Heart right ventricle (tissue), 16 donors: ENCODE measurements around the gene RABIF. TPM values are rescaled to one million over a fixed set of nuclear protein-coding genes. Genes with fewer than 3 reads are reported as not detected.
"Not testable (repeated sequence)": the region's sequence is repeated elsewhere in the genome, so short reads cannot be mapped to it uniquely, and the experiment has no call there.

Source experiments
- ATAC-seq, 8 donors: fragments of 200-7000 bp; cut with Tn5 transposase; one replicate each; pipeline ENCODE4 v1.9.1; 2020; ENCODE audit warnings: mild to moderate bottlenecking in 8 of 8, moderate library complexity in 8 of 8, moderate number of reproducible peaks in 1 of 8
- DNase-seq, 2 donors: peaks; one replicate each; pipeline ENCODE4 v3.0.0-alpha.2; 2020
- H3K27ac ChIP-seq, 10 donors: fragments of 200-600 bp; sonication (generic) in 2 of 10; one replicate each; pipeline versions ENCODE4 v1.5.0 to v1.8.0; 2020 to 2022; ENCODE audit warnings: mild to moderate bottlenecking in 3 of 10
- H3K27me3 ChIP-seq, 7 donors: fragments of 200-600 bp; one replicate each; pipeline ENCODE4 v1.8.0; 2021 to 2022; ENCODE audit warnings: mild to moderate bottlenecking in 2 of 7
- H3K36me3 ChIP-seq, 9 donors: fragments of 200-600 bp; sonication (generic) in 1 of 9; one replicate each; pipeline versions ENCODE4 v1.5.0 to v1.8.0; 2020 to 2022; ENCODE audit warnings: mild to moderate bottlenecking in 2 of 9
- H3K4me1 ChIP-seq, 9 donors: fragments of 200-600 bp; sonication (generic) in 1 of 9; one replicate each; pipeline versions ENCODE4 v1.5.0 to v1.8.0; 2020 to 2022; ENCODE audit warnings: mild to moderate bottlenecking in 4 of 9
- H3K4me3 ChIP-seq, 10 donors: fragments of 200-600 bp; sonication (generic) in 2 of 10; one replicate each; pipeline versions ENCODE4 v1.5.0 to v1.8.0; 2020 to 2022; ENCODE audit warnings: mild to moderate bottlenecking in 7 of 10, moderate library complexity in 2 of 10
- H3K9me3 ChIP-seq, 11 donors: fragments of 200-600 bp in 10 of 11; sonication (generic) in 2 of 11; one replicate each; pipeline versions ENCODE4 v1.5.0 to v1.8.0; 2013 to 2022; ENCODE audit warnings: mild to moderate bottlenecking in 2 of 11, control low read depth in 1 of 11, moderate library complexity in 1 of 11
- WGBS, 2 donors: extraction: QIAGEN DNeasy Blood & Tissue Kit; methylation state at CpG; one replicate each; pipeline ENCODE4 v1.1.7; 2013; ENCODE audit warnings: inconsistent platforms in 1 of 2; 5-methylcytosine and 5-hydroxymethylcytosine counted together
- intact Hi-C, 10 donors: fragments of 100-400 bp; cut with DNase I; formaldehyde crosslinking; loops; one replicate each; pipeline versions ENCODE4 v1.11.1 to v1.14.2; 2022
- polyA plus RNA-seq, 2 donors: library from polyadenylated mRNA; stranded (reverse); fragments of 200-250 nt; gene quantifications; one replicate each; pipeline ENCODE4 v1.2.3, GENCODE V29; 2013
- total RNA-seq, 10 donors: library from RNA; stranded (reverse); fragmentation: NEBNext Ultra II Directional in 3 of 10; extraction: Animal tissue kit (Norgen Biotek cat#: 25700) in 3 of 10; gene quantifications; one replicate each; pipeline versions ENCODE4 v1.2.1 to v1.2.4, GENCODE V29; 2021 to 2023
- TF ChIP-seq, protein P1 (sequence below), 9 donors: fragments of 200-600 bp; sonication (generic) in 2 of 9; IDR thresholded peaks; one replicate each; pipeline versions ENCODE4 v1.5.0 to v1.8.0; 2021 to 2022; ENCODE audit warnings: antibody characterized with exemption in 9 of 9, mild to moderate bottlenecking in 5 of 9, moderate library complexity in 1 of 9
- donor health status: Arrhythmogenic right ventricular cardiomyopathy.
- donor health status: ischemic (EF 13 %, LVEDD 7.1; RV severe dilation, severe dysfunction).
- donor health status: healthy with polysubstance abuse.
- donor health status: DM: no; HTN: yes; CAD: no.
- donor health status: DM: no; HTN: no; CAD: no.
- donor health status: ischemic (EF 25% LVEDD 6.9; RV normal size, moderate dysfunction).
- donor health status: ischemic (EF 25% LVEDD 5.7; RV mildly dilated, moderate dysfunction).
- donor health status: healthy.
- donor health status: DM: yes; HTN: yes; CAD: no.
- donor health status: Ischemic cardiomyopathy.
- donor health status: ischemic (EF 35%, LVEDD 5.7; RV mildly dilated, moderate dysfunction).
- donor health status: nonischemic (EF 11% LVEDD 7.7; RV severe dilation, severe dysfunction).
- donor health status: DM: yes; HTN: yes; CAD: no.
- donor health status: PGD.
- donor health status: ischemic (EF 29% LVEDD 5.4; RV normal size, mild dysfunction).
- donor health status: nonischemic (EF 23%, LVEDD 6.1; RV moderate dilation, normal function).

RABIF gene
- total and polyA plus RNA-seq, 12 donors: 2.0 to 8.1 (median 4.8) TPM

GRCh38 chr1:202905331-202905730, 16.4 kb upstream of the RABIF start:
- no peak for DNase-seq
- no peak for ATAC-seq
- Histone ChIP-seq H3K36me3 (peaks cover 0 to 100% (median 48%) of the 10 kb centered on the region in 9 donors), H3K9me3 (no peaks in the 10 kb centered on the region), H3K27ac (no peak overlapping the region), H3K27me3 (no peaks in the 10 kb centered on the region), H3K4me3 (no peak overlapping the region), H3K4me1 (no peaks in the 10 kb centered on the region)
- TF ChIP-seq, protein P1, sequence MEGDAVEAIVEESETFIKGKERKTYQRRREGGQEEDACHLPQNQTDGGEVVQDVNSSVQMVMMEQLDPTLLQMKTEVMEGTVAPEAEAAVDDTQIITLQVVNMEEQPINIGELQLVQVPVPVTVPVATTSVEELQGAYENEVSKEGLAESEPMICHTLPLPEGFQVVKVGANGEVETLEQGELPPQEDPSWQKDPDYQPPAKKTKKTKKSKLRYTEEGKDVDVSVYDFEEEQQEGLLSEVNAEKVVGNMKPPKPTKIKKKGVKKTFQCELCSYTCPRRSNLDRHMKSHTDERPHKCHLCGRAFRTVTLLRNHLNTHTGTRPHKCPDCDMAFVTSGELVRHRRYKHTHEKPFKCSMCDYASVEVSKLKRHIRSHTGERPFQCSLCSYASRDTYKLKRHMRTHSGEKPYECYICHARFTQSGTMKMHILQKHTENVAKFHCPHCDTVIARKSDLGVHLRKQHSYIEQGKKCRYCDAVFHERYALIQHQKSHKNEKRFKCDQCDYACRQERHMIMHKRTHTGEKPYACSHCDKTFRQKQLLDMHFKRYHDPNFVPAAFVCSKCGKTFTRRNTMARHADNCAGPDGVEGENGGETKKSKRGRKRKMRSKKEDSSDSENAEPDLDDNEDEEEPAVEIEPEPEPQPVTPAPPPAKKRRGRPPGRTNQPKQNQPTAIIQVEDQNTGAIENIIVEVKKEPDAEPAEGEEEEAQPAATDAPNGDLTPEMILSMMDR (IDR thresholded peaks at IDR 0.05): no peak
- intact Hi-C loops: no loop called here
- WGBS, 2 donors: 73 to 76% methylated on average over 4 of the region's 4 CpGs

GRCh38 chr1:202903808-202904207, 14.9 kb upstream of the RABIF start:
- WGBS, 2 donors: 96 to 97% methylated on average over 5 of the region's 5 CpGs
- H3K9me3 ChIP-seq, H3K27ac ChIP-seq, DNase-seq, intact Hi-C loops, H3K27me3 ChIP-seq, H3K4me3 ChIP-seq, ATAC-seq, H3K4me1 ChIP-seq: not testable (repeated sequence)
- H3K36me3 ChIP-seq: peaks cover 0 to 100% (median 39%) of the 10 kb centered on the region in 9 donors

DNA sequence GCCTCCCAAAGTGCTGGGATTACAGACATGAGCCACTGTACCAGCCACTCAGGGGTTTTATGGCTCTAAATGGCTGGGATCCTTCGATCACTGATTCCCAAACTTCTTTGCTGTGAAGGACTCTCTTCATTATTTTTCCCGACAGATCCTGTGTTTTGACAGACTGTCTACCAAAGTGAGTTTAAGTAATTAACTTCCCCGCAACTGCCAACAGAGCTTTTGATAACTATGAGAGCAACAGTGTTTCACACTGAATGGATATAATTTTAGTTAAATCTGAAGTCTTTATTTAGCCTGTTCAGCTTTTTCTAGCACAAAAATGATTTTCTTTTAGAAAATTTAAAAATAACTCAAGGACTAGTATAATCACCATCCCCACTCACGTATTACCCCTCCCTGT, 12.6 kb upstream of the RABIF start:
- H3K27me3 ChIP-seq: no peaks in the 10 kb centered on the region
- no peaks in the 10 kb centered on the region for H3K4me1 ChIP-seq
- no peaks in the 10 kb centered on the region for H3K9me3 ChIP-seq
- TF ChIP-seq, protein P1 (IDR thresholded peaks at IDR 0.05): no peak
- intact Hi-C loops: no loop called here
- H3K27ac ChIP-seq: no peak overlapping the region
- WGBS, 2 donors: 93 to 94% methylated on average over 4 of the region's 4 CpGs
- peaks cover 0 to 100% (median 26%) of the 10 kb centered on the region in 9 donors for H3K36me3 ChIP-seq
- DNase-seq (no peak), ATAC-seq (no peak)
- H3K4me3 ChIP-seq: no peak overlapping the region

DNA sequence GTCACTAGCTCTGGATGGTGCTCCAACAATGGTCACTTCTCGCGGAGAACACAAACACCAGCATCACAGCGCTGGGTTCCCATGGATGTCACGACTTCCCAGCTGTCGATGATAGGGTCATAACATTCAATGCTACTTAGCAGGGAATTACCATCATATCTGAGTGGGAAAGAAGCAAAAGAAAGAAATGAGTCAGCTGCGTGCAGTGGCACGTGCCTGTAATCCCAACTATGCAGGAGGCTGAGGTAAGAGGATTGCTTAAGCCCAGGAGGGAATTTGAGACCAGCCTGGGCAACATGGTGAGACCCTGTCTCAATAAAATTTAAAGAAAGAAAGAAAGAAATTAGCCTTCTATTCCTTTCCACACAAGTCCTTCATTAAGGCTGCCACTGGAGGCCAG, 3.6 kb upstream of the RABIF start:
- Histone ChIP-seq H3K4me1 (peaks cover 0 to 15% (median 11%) of the 10 kb centered on the region in 9 donors), H3K36me3 (peaks cover 0 to 75% (median 47%) of the 10 kb centered on the region in 9 donors), H3K9me3 (no peaks in the 10 kb centered on the region), H3K27me3 (no peaks in the 10 kb centered on the region), H3K27ac (no peak overlapping the region), H3K4me3 (no peak overlapping the region)
- WGBS, 2 donors: 96 to 98% methylated on average over 7 of the region's 7 CpGs
- ATAC-seq (no peak), DNase-seq (no peak)
- intact Hi-C loops: loop anchor here in 1 of 10 donors (10.0 kb wide), 1 partner anchor 138 kb away; no protein-coding TSS in a partner anchor
- TF ChIP-seq, protein P1 (IDR thresholded peaks at IDR 0.05): no peak

DNA sequence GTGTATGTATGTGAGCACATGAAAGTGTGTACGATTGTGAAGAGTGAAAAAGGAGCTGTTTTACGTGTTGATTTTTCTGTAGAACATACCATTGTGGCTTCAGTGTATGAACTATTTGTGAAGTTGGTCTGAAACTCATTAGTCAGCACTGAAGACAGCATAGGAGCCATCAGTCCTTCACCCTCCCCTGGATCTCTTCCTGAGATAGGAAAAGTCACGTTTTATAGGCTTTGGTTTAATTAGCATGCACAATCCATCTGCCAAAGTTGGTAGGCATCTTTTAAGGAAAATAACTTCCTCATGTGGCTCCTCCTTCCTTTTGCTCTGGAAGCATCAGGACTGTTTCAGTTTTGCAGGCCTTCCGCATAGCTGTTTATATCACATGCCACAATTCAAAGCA, 1.4 kb upstream of the RABIF start:
- 85 to 86% methylated on average over 4 of the region's 4 CpGs for WGBS, 2 donors
- Histone ChIP-seq H3K9me3 (no peaks in the 10 kb centered on the region), H3K4me3 (no peak overlapping the region), H3K36me3 (peaks cover 0 to 54% (median 30%) of the 10 kb centered on the region in 9 donors), H3K27me3 (no peaks in the 10 kb centered on the region), H3K27ac (no peak overlapping the region), H3K4me1 (peaks cover 0 to 18% (median 13%) of the 10 kb centered on the region in 9 donors)
- intact Hi-C loops: loop anchor here in 1 of 10 donors (10.0 kb wide), 1 partner anchor 136 kb away; no protein-coding TSS in a partner anchor
- DNase-seq (no peak), ATAC-seq (no peak)
- TF ChIP-seq, protein P1 (IDR thresholded peaks at IDR 0.05): no peak
